ENCODE measurements around the gene SNX24. TPM values are rescaled to one million over a fixed set of nuclear protein-coding genes. Genes with fewer than 3 reads are reported as not detected.

The SNX24 gene
- total RNA-seq, 1 donor from 2014 or later: 1.2 TPM

DNA sequence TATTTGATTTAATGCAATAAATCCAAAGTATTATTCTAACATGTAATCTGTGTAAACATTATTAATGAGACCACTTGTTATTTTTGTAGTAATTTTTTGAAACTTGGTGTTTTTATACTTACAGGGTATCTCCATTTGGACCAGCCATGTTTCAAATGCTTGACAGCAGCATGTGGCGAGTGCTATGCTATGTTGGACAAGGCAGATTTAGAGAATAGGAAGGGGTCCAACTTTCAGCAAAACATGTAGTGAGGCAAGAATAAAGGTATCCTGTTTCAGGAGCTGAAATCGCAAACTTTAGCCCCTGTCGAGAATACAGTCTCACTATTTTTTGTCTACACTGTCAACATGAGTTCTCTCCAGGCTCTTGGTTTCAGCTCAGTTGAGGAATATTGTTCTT is 33.7 kb downstream of the SNX24 start:
- no peaks in the 10 kb centered on the region for H3K36me3 Mint-ChIP-seq (ENCODE audit: low read depth)
- DNase-seq (ENCODE audit: low spot score): no peak
- H3K27ac Mint-ChIP-seq: no peak overlapping the region
- peaks cover 13% of the 10 kb centered on the region for H3K4me1 Mint-ChIP-seq (ENCODE audit: low read depth)
- peaks cover 4% of the 10 kb centered on the region for H3K9me3 Mint-ChIP-seq
- H3K4me3 Mint-ChIP-seq: no peak overlapping the region
- intact Hi-C loops (cut with micrococcal nuclease): no loop called here
- no peaks in the 10 kb centered on the region for H3K27me3 Mint-ChIP-seq (ENCODE audit: insufficient read depth)

DNA sequence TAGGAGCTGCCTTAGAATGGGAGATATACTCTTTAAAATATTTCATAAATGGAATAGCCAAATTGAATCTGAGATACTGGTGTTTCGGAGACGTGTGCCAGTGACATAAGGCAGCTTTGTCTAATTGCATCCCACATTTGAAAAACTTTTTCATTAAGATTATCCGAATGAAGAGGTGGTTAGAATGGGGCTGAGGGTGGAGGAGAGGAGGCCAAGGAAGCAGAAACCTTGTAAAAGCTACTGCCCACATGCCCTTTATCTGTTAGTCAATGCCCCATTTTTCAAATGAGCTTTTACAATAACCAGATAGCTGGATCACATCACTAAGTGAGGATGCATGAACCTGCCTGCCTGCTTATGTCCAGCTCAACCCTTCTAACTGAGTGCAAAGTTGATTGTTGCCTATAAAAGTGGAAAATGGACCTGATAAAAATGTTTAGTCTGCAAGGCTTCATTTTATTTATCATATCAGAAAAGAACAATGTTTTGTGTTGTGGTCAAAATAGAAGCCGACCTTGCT is 34.8 kb downstream of the SNX24 start:
- H3K4me1 Mint-ChIP-seq (ENCODE audit: low read depth): peaks cover 13% of the 10 kb centered on the region

DNA sequence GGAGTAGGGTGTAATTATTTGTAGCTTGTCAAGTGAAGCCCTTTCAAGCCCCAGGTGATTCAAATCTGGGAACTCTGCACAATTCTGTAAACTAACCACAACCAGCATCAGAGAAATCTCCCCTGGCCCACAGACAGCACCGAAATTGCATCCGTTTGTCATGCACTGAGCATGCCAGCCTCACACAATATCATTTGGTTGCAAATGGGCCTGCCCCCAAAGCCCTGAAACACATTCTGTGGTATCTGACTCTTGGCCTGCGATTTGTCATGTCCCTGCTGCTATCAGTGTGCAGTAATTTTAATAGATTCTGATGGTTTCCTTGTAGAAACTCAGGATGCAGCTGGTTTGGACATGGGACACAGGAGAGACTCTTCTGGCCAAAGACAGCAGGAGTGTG is 35.3 kb downstream of the SNX24 start:
- H3K36me3 Mint-ChIP-seq (ENCODE audit: low read depth): no peaks in the 10 kb centered on the region
- intact Hi-C loops (cut with micrococcal nuclease): no loop called here
- H3K9me3 Mint-ChIP-seq: peaks cover 4% of the 10 kb centered on the region
- peaks cover 13% of the 10 kb centered on the region for H3K4me1 Mint-ChIP-seq (ENCODE audit: low read depth)
- DNase-seq (ENCODE audit: low spot score): no peak
- no peak overlapping the region for H3K4me3 Mint-ChIP-seq
- H3K27ac Mint-ChIP-seq: no peak overlapping the region
- no peaks in the 10 kb centered on the region for H3K27me3 Mint-ChIP-seq (ENCODE audit: insufficient read depth)

More for the DNA sequence above, 34.8 kb downstream of the SNX24 start:
- Mint-ChIP-seq H3K4me3 (no peak overlapping the region), H3K27ac (no peak overlapping the region), H3K9me3 (peaks cover 4% of the 10 kb centered on the region), H3K36me3 (ENCODE audit: low read depth) (no peaks in the 10 kb centered on the region), H3K27me3 (ENCODE audit: insufficient read depth) (no peaks in the 10 kb centered on the region)
- no peak for DNase-seq (ENCODE audit: low spot score)
- intact Hi-C loops (cut with micrococcal nuclease): no loop called here

DNA sequence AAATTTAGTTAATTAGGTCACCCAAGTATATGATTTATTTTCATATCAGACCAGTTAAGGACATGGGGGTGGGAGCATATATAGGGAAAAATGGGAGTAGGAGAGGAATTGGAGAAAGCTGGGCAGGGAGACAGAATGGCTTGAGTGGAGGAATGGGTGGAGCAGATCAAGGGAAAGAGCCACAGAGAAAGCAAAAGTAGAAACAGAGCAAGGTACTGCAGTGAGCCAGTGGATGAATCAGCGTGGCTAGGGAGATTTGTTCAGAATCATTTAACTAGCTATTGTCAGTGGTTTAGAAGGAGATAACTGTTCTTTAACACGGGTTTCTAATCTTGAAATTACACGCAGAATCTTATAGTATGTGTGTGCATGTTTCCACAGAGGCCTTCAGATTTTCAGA is 37.4 kb downstream of the SNX24 start:
- no peak overlapping the region for H3K27ac Mint-ChIP-seq
- no peaks in the 10 kb centered on the region for H3K36me3 Mint-ChIP-seq (ENCODE audit: low read depth)
- H3K9me3 Mint-ChIP-seq: no peaks in the 10 kb centered on the region
- no peak overlapping the region for H3K4me3 Mint-ChIP-seq
- no peaks in the 10 kb centered on the region for H3K27me3 Mint-ChIP-seq (ENCODE audit: insufficient read depth)
- intact Hi-C loops (cut with micrococcal nuclease): no loop called here
- no peaks in the 10 kb centered on the region for H3K4me1 Mint-ChIP-seq (ENCODE audit: low read depth)
- DNase-seq (ENCODE audit: low spot score): no peak

DNA sequence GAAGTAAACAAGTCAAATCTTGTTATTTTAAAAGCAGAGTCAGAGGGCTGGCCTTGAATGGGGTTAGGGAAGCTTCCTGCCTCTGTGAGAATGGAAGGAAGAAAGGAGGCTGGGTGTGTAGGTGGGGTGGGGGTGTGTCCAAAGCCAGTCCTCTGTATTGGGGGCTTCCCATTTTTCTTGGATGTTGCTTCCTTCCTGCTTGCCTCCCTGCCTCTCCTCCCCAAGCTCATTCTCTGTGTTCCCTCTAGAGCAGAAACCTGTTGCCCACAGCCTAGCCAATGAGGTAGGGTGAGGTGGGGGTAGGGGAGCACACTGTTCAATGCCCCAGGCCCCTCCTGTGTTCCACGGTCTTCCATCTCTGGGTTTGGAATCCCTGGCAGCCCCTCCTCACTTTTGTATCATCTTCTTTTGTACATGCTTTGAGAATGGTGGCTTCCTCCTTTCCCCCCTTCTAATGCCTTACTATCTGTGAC is 39.7 kb downstream of the SNX24 start:
- Mint-ChIP-seq H3K36me3 (ENCODE audit: low read depth) (no peaks in the 10 kb centered on the region), H3K27me3 (ENCODE audit: insufficient read depth) (no peaks in the 10 kb centered on the region), H3K27ac (no peak overlapping the region), H3K4me3 (no peak overlapping the region), H3K9me3 (no peaks in the 10 kb centered on the region), H3K4me1 (ENCODE audit: low read depth) (no peaks in the 10 kb centered on the region)
- intact Hi-C loops (cut with micrococcal nuclease): no loop called here
- DNase-seq (ENCODE audit: low spot score): no peak

DNA sequence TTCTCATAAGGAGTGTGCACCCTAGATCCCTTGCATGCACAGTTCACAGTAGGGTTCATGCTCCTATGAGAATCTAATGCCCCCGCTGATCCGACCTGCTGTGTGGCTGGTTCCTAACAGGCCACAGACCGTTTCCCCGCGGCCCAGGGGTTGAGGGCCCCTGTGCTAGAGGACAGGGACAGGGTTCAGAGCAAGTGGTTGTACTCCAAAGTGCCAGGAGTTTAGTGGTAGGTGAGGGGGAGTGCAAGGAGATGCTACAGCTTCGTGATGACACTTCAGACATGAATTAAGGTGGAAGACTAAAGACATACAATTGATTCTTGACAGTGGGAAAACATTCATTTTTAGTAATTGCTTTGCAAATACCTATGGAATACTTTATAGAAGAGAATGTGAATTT is 40.5 kb downstream of the SNX24 start:
- intact Hi-C loops (cut with micrococcal nuclease): no loop called here

DNA sequence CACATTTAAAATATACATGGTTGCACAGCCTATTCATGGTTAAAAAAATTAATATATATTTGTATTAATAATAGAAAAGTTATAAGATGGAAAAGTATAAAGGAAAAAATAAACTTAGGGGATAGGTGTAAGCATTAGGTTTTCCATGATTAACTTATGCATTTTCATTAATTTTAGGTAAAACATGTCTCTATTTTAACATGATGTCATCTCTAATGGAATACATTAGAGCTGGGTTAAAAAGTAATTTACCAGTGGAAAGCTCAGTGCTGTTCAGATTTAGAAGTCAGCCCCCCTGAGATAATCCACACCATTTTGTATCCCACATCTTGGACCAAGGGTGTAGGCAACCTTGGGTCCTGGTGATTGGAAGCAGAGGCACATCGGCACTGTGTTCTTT is 49.7 kb downstream of the SNX24 start:
- H3K9me3 Mint-ChIP-seq: no peaks in the 10 kb centered on the region
- intact Hi-C loops (cut with micrococcal nuclease): loop anchor here (5.0 kb wide), 1 partner anchor 712 kb away; no protein-coding TSS in a partner anchor
- H3K27me3 Mint-ChIP-seq (ENCODE audit: insufficient read depth): peaks cover 2% of the 10 kb centered on the region
- no peaks in the 10 kb centered on the region for H3K36me3 Mint-ChIP-seq (ENCODE audit: low read depth)
- H3K27ac Mint-ChIP-seq: no peak overlapping the region
- DNase-seq (ENCODE audit: low spot score): no peak
- no peaks in the 10 kb centered on the region for H3K4me1 Mint-ChIP-seq (ENCODE audit: low read depth)
- H3K4me3 Mint-ChIP-seq: no peak overlapping the region

More for the DNA sequence above, 40.5 kb downstream of the SNX24 start:
- Mint-ChIP-seq H3K9me3 (no peaks in the 10 kb centered on the region), H3K4me3 (no peak overlapping the region), H3K27me3 (ENCODE audit: insufficient read depth) (no peaks in the 10 kb centered on the region), H3K4me1 (ENCODE audit: low read depth) (no peaks in the 10 kb centered on the region), H3K27ac (no peak overlapping the region), H3K36me3 (ENCODE audit: low read depth) (no peaks in the 10 kb centered on the region)
- DNase-seq (ENCODE audit: low spot score): no peak

DNA sequence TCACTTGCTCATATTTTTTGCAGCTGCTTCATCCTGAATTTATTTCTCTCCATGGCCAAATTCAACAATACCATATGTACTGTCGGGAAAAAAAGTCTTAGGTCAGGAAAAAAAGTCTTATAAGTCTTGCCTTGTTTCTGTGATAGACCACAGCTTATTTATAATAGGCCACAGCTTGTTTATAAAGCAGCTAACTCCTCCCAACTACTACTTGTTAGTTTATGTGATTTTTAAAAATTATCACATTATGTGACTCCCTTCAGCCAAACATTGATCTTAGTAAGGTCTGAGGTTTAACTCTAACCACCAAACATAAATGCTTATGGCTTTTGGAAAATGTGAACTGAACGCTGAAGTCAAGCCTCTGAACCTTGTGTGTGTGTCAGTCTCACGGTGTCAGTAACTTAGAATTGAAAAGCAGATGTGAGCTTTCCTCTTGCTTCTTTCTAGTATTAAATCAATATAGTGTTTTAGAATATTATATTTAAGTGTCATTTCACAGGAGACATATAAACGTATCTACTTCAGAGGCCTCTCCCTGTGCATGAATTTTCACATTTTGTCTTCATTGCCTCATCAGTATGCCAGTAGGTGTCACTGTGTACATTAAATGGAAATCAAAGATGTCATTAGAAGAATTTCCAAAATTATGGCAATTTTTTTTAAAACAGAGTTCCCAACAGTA is 51.3 kb downstream of the SNX24 start:
- no peaks in the 10 kb centered on the region for H3K9me3 Mint-ChIP-seq
- intact Hi-C loops (cut with micrococcal nuclease): loop anchor here (5.0 kb wide), 1 partner anchor 711 kb away; no protein-coding TSS in a partner anchor
- H3K4me3 Mint-ChIP-seq: no peak overlapping the region
- H3K4me1 Mint-ChIP-seq (ENCODE audit: low read depth): no peaks in the 10 kb centered on the region
- no peak for DNase-seq (ENCODE audit: low spot score)
- H3K27me3 Mint-ChIP-seq (ENCODE audit: insufficient read depth): peaks cover 2% of the 10 kb centered on the region
- no peaks in the 10 kb centered on the region for H3K36me3 Mint-ChIP-seq (ENCODE audit: low read depth)
- no peak overlapping the region for H3K27ac Mint-ChIP-seq

DNA sequence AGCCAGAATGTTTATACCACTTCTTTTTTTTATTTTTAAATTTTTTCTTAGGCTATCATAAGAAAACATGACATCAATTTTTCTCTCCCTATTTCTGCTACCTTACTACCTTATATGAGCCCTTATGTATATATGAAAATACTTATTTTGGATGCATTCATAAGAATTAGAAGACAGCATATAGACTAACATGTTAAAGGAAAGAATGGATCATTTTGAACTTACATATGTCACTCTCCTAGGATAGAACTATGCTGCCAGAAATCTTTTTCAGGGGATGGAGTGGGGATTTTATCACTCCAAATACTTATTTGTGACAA is 51.8 kb downstream of the SNX24 start:
- Mint-ChIP-seq H3K4me1 (ENCODE audit: low read depth) (peaks cover 5% of the 10 kb centered on the region), H3K27ac (no peak overlapping the region), H3K27me3 (ENCODE audit: insufficient read depth) (peaks cover 2% of the 10 kb centered on the region), H3K36me3 (ENCODE audit: low read depth) (no peaks in the 10 kb centered on the region), H3K9me3 (no peaks in the 10 kb centered on the region), H3K4me3 (no peak overlapping the region)
- no peak for DNase-seq (ENCODE audit: low spot score)
- intact Hi-C loops (cut with micrococcal nuclease): loop anchor here (5.0 kb wide), 1 partner anchor 710 kb away; no protein-coding TSS in a partner anchor

DNA sequence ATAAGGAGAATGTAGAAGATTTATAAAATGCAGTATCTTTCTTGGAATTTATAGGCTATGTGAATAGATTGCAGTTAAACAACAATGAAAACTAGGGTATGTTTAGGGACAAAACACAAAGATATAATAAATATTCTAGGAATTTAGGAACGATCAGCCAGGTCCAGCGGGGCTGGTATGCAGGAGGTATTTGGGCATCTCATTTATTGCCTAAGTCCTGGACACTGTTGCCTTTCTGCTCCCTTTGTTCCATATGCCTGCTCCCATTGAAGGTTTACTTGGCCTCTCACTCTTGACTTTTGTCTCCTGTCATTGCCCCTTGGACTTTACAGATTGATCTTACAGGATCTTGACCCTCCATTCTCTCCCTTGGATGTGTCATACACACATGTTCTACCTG is 55.9 kb downstream of the SNX24 start:
- Mint-ChIP-seq H3K27ac (no peak overlapping the region), H3K36me3 (ENCODE audit: low read depth) (no peaks in the 10 kb centered on the region), H3K4me3 (no peak overlapping the region), H3K27me3 (ENCODE audit: insufficient read depth) (peaks cover 3% of the 10 kb centered on the region), H3K9me3 (no peaks in the 10 kb centered on the region), H3K4me1 (ENCODE audit: low read depth) (peaks cover 12% of the 10 kb centered on the region)
- intact Hi-C loops (cut with micrococcal nuclease): no loop called here
- no peak for DNase-seq (ENCODE audit: low spot score)

DNA sequence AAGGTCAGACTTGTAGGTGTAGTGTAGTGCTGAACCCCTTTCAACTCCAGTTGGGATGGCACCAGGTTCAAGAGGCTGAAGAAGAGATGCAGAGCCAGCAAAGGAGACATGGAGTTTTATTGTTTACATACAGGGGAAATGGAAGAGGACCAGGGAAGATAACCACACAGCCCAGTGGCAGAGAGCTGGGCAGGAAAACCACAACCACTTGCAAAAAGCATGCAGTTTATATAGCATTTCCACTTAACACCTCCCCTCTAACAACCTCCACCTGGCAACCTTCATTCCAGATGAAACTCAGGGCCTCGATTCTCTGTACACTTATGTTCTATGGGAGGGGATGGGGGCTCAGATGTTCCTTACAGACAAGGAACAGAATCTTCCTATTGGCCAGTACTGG is 56.9 kb downstream of the SNX24 start:
- no peaks in the 10 kb centered on the region for H3K36me3 Mint-ChIP-seq (ENCODE audit: low read depth)
- H3K4me3 Mint-ChIP-seq: no peak overlapping the region
- H3K27ac Mint-ChIP-seq: no peak overlapping the region
- peaks cover 12% of the 10 kb centered on the region for H3K4me1 Mint-ChIP-seq (ENCODE audit: low read depth)
- intact Hi-C loops (cut with micrococcal nuclease): no loop called here
- no peaks in the 10 kb centered on the region for H3K9me3 Mint-ChIP-seq
- no peak for DNase-seq (ENCODE audit: low spot score)
- H3K27me3 Mint-ChIP-seq (ENCODE audit: insufficient read depth): peaks cover 3% of the 10 kb centered on the region

DNA sequence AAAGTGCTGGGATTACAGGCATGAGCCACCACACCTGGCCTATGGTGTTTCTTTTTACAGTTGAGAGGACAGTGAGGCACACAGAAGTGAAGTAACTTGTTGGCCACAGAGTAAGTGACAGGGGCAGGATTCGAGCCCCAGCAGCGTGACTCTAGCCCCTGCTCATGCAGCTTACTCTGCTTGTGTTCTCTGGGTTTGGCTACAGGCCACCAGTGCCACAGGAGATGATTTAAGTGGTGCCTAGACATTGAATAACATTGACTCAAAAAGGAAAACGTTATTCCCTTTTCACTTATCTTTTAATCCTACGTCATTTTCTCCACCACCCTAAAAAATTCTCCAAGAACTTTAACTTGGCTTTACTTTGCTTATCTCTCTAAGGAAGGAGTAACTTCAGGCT is 61.4 kb downstream of the SNX24 start:
- H3K27ac Mint-ChIP-seq: no peak overlapping the region
- no peaks in the 10 kb centered on the region for H3K9me3 Mint-ChIP-seq
- no peak overlapping the region for H3K4me3 Mint-ChIP-seq
- intact Hi-C loops (cut with micrococcal nuclease): no loop called here
- H3K36me3 Mint-ChIP-seq (ENCODE audit: low read depth): no peaks in the 10 kb centered on the region
- H3K4me1 Mint-ChIP-seq (ENCODE audit: low read depth): peaks cover 12% of the 10 kb centered on the region
- DNase-seq (ENCODE audit: low spot score): no peak
- peaks cover 3% of the 10 kb centered on the region for H3K27me3 Mint-ChIP-seq (ENCODE audit: insufficient read depth)

DNA sequence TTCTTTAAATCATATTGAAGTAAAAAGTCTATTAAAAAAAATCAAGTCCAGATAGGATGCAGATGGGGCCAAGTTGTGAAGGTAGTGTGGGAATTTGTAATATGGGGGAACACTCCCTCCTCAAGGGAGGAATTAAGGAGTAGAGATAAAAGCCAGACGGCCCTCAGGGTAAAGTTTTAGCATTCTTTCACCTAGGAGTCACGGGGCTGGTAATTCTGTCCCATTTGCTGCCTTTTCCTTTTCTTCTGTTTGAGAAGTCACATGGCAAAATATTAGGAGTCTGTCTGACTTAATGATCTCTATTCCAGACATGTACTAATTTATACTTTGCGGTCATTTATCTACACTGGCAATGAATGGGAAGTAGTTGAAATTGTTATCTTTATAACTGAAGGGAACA is 61.9 kb downstream of the SNX24 start:
- no peak overlapping the region for H3K27ac Mint-ChIP-seq
- H3K4me1 Mint-ChIP-seq (ENCODE audit: low read depth): peaks cover 7% of the 10 kb centered on the region
- H3K4me3 Mint-ChIP-seq: no peak overlapping the region
- no peaks in the 10 kb centered on the region for H3K36me3 Mint-ChIP-seq (ENCODE audit: low read depth)
- intact Hi-C loops (cut with micrococcal nuclease): no loop called here
- no peaks in the 10 kb centered on the region for H3K9me3 Mint-ChIP-seq
- no peak for DNase-seq (ENCODE audit: low spot score)
- peaks cover 3% of the 10 kb centered on the region for H3K27me3 Mint-ChIP-seq (ENCODE audit: insufficient read depth)

DNA sequence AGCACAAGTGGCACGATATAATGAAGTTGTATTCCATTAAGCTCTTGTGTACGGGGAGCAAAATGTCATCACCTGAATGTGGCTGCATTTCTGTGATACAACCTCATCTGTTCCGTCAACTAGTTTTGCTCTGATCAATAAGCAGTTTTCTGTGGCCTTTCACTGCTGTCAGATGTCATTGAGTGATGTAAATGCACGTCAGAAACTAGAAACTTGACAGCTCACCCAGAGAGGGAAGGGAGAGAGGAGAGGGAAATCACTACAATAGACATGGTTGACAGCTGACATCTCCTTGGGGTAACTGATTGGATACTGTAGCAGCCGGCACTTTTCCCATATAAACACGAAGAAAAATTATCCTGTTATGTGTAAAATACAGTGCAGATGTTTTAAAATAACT is 62.7 kb downstream of the SNX24 start:
- Mint-ChIP-seq H3K4me1 (ENCODE audit: low read depth) (no peaks in the 10 kb centered on the region), H3K4me3 (no peak overlapping the region), H3K9me3 (no peaks in the 10 kb centered on the region), H3K27me3 (ENCODE audit: insufficient read depth) (peaks cover 3% of the 10 kb centered on the region), H3K36me3 (ENCODE audit: low read depth) (no peaks in the 10 kb centered on the region), H3K27ac (no peak overlapping the region)
- intact Hi-C loops (cut with micrococcal nuclease): no loop called here
- no peak for DNase-seq (ENCODE audit: low spot score)
